K562 (cell line): ENCODE results near the gene RPS19BP1. TPM values are rescaled to one million over a fixed set of nuclear protein-coding genes. Genes with fewer than 3 reads are reported as not detected.

Source experiments
- CHD2 ChIP-seq: IDR thresholded peaks from 2 replicates; pipeline ENCODE4 v1.6.1; 2011; ENCODE audit warnings: low read depth, low read length
- CTCFL ChIP-seq: IDR thresholded peaks from 2 replicates; pipeline ENCODE4 v1.6.1; 2011; ENCODE audit warnings: borderline replicate concordance, low read depth, mild to moderate bottlenecking, moderate library complexity, low read length; ENCODE audit not compliant: insufficient read depth, poor library complexity, severe bottlenecking
- MAFF ChIP-seq: IDR thresholded peaks from 2 replicates; pipeline ENCODE4 v1.6.1; 2012; ENCODE audit warnings: low read length, improper control_type of control experiment
- MIER1 ChIP-seq: fragments of 450-650 bp; IDR thresholded peaks from 2 replicates; pipeline ENCODE4 v1.6.1; 2016; ENCODE audit warnings: antibody characterized with exemption, mild to moderate bottlenecking, low read depth
- MTA1 ChIP-seq: fragments of 450-650 bp; IDR thresholded peaks from 2 replicates; pipeline ENCODE4 v1.6.1; 2017; ENCODE audit warnings: borderline replicate concordance
- RAD21 ChIP-seq, 2 experiments: fragments of 250-450 bp in 1 of 2; fragments of 450-650 bp in 1 of 2; sonication (Bioruptor Pico) in 1 of 2; formaldehyde crosslinking in 1 of 2; IDR thresholded peaks in 1 of 2; conservative IDR thresholded peaks in 1 of 2; 2 replicates each; pipeline versions ENCODE4 v1.4.0 to v1.8.0; 2020 to 2022; ENCODE audit warnings: mild to moderate bottlenecking in 2 of 2, moderate library complexity in 1 of 2
- polyA plus RNA-seq, 8 experiments: library from polyadenylated mRNA; depleted of rRNA in 4 of 8; stranded (reverse) in 5 of 8; unstranded in 3 of 8; fragments of >200 nt; fragmentation: Nextera tagmentation in 2 of 8; fragmentation: Illumina TruSeq in 1 of 8; extraction: Ambion mirVana in 2 of 8; extraction: Trizol in 1 of 8; gene quantifications; 2 replicates each; pipeline versions ENCODE4 v1.2.1 to v1.2.3, GENCODE V29; 2011 to 2014; ENCODE audit warnings: inconsistent platforms in 1 of 8, missing spikeins in 1 of 8
- total RNA-seq, 7 experiments: library from RNA; depleted of rRNA in 6 of 7; stranded (reverse); fragments of >200 nt in 6 of 7; fragmentation: Illumina TruSeq in 2 of 7; extraction: Trizol in 2 of 7; gene quantifications; 2 replicates each; pipeline versions ENCODE4 v1.2.1 to v1.2.3, GENCODE V29; 2011 to 2021; ENCODE audit warnings: low replicate concordance in 1 of 7
- TF ChIP-seq, protein P1 (sequence below): fragments of 250-450 bp; sonication (Bioruptor Pico); IDR thresholded peaks from 2 replicates; pipeline ENCODE4 v1.8.0; 2021; ENCODE audit warnings: mild to moderate bottlenecking, moderate library complexity
- TF ChIP-seq, protein P2 (sequence below), 2 experiments: fragments of 450-650 bp; formaldehyde crosslinking in 1 of 2; IDR thresholded peaks; 2 replicates each; pipeline versions ENCODE4 v1.4.0 to v1.6.1; 2014 to 2020; ENCODE audit warnings: mild to moderate bottlenecking in 2 of 2, borderline replicate concordance in 1 of 2, low read depth in 1 of 2
- TF ChIP-seq, protein P3 (sequence below): sonication (generic); formaldehyde crosslinking; IDR thresholded peaks from 2 replicates; pipeline ENCODE4 v1.5.0; 2020; ENCODE audit warnings: missing genetic modification reagents

RPS19BP1 gene
- total and polyA plus RNA-seq, 9 of the 15 experiments (the other 6 are each of a cell fraction or from before 2014, with no cell fraction given), result 3.0 to 223 (median 84.3) TPM

GRCh38 chr22:39543095-39543494 lies 10.5 kb upstream of the RPS19BP1 start (continued):
- TF ChIP-seq, protein P1, sequence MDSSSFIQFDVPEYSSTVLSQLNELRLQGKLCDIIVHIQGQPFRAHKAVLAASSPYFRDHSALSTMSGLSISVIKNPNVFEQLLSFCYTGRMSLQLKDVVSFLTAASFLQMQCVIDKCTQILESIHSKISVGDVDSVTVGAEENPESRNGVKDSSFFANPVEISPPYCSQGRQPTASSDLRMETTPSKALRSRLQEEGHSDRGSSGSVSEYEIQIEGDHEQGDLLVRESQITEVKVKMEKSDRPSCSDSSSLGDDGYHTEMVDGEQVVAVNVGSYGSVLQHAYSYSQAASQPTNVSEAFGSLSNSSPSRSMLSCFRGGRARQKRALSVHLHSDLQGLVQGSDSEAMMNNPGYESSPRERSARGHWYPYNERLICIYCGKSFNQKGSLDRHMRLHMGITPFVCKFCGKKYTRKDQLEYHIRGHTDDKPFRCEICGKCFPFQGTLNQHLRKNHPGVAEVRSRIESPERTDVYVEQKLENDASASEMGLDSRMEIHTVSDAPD (CRISPR knock-in tag), result no peak
- TF ChIP-seq CTCFL, result peak; percentile 58
- TF ChIP-seq, protein P2, sequence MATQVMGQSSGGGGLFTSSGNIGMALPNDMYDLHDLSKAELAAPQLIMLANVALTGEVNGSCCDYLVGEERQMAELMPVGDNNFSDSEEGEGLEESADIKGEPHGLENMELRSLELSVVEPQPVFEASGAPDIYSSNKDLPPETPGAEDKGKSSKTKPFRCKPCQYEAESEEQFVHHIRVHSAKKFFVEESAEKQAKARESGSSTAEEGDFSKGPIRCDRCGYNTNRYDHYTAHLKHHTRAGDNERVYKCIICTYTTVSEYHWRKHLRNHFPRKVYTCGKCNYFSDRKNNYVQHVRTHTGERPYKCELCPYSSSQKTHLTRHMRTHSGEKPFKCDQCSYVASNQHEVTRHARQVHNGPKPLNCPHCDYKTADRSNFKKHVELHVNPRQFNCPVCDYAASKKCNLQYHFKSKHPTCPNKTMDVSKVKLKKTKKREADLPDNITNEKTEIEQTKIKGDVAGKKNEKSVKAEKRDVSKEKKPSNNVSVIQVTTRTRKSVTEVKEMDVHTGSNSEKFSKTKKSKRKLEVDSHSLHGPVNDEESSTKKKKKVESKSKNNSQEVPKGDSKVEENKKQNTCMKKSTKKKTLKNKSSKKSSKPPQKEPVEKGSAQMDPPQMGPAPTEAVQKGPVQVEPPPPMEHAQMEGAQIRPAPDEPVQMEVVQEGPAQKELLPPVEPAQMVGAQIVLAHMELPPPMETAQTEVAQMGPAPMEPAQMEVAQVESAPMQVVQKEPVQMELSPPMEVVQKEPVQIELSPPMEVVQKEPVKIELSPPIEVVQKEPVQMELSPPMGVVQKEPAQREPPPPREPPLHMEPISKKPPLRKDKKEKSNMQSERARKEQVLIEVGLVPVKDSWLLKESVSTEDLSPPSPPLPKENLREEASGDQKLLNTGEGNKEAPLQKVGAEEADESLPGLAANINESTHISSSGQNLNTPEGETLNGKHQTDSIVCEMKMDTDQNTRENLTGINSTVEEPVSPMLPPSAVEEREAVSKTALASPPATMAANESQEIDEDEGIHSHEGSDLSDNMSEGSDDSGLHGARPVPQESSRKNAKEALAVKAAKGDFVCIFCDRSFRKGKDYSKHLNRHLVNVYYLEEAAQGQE (IDR thresholded peaks at IDR 0.05; ENCODE audit: borderline replicate concordance), result peak; percentile 73
- TF ChIP-seq, protein P2 (CRISPR knock-in tag; IDR thresholded peaks at IDR 0.05; ENCODE audit: low read depth), result no peak
- no peak for TF ChIP-seq MTA1
- peak; percentile 66; the same call in 1 of the 2 replicates for TF ChIP-seq MIER1
- no peak for TF ChIP-seq MAFF
- no peak for TF ChIP-seq CHD2
- TF ChIP-seq RAD21 (CRISPR knock-in tag; conservative IDR thresholded peaks at IDR 0.05 in 1 of 2, IDR thresholded peaks at IDR 0.05 in 1 of 2), result peak; percentile 43 to 62
- TF ChIP-seq, protein P3, sequence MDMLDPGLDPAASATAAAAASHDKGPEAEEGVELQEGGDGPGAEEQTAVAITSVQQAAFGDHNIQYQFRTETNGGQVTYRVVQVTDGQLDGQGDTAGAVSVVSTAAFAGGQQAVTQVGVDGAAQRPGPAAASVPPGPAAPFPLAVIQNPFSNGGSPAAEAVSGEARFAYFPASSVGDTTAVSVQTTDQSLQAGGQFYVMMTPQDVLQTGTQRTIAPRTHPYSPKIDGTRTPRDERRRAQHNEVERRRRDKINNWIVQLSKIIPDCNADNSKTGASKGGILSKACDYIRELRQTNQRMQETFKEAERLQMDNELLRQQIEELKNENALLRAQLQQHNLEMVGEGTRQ, result 0 out of 2 replicates have a peak, but pooled peaks have one; percentile 14
